ENCODE measurements around the gene ZNF771.

DNA sequence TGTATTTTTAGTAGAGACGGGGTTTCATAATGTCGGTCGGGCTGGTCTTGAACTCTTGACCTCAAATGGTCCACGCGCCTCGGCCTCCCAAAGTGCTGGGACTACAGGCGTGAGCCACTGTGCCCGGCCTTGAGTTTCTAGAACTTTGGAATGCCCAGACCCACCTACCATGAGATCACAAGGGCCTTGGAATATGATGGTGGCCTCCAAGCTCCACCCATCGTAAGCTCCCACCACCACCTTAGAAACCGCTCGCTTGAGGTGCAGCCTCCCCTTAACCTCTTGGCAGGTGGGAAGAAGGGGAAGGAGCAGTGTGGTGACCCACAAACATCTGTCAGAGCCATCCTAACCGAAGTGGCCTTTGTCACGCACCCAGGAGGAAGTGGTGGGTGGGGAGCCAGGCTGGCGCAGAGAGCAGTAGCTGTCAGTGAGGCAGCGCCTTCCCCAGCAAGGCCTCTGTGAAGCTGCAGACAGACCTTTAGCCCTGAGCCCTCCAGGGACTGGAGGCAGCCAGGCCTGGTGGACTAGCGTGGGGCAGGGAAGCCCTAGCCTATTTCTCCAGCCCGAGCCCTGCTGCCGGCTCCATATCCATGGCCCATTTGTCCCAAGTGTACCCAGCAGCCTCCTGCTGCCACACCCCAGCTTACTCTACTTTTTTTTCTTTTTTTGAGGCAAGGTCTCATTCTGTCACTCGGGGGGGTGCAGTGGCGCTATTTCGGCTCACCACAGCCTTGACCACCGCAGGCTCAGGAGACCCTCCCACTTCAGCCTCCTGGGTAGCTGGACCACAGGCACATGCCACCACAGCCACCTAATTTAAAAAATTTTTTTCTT is 51.4 kb downstream of the ZNF771 start:
- TF ChIP-seq, protein P1, sequence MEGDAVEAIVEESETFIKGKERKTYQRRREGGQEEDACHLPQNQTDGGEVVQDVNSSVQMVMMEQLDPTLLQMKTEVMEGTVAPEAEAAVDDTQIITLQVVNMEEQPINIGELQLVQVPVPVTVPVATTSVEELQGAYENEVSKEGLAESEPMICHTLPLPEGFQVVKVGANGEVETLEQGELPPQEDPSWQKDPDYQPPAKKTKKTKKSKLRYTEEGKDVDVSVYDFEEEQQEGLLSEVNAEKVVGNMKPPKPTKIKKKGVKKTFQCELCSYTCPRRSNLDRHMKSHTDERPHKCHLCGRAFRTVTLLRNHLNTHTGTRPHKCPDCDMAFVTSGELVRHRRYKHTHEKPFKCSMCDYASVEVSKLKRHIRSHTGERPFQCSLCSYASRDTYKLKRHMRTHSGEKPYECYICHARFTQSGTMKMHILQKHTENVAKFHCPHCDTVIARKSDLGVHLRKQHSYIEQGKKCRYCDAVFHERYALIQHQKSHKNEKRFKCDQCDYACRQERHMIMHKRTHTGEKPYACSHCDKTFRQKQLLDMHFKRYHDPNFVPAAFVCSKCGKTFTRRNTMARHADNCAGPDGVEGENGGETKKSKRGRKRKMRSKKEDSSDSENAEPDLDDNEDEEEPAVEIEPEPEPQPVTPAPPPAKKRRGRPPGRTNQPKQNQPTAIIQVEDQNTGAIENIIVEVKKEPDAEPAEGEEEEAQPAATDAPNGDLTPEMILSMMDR (IDR thresholded peaks at IDR 0.05) = no peak
- no peak for TF ChIP-seq POLR2A (IDR thresholded peaks at IDR 0.05)

Data from adrenal gland (tissue), 5 donors.